Left lung (tissue), 10 donors: ENCODE results near the gene STAT4. TPM values are rescaled to one million over a fixed set of nuclear protein-coding genes. Genes with fewer than 3 reads are reported as not detected.

Source experiments
- ATAC-seq: fragments of 200-7000 bp; cut with Tn5 transposase; one replicate; pipeline ENCODE4 v1.9.1; 2020; ENCODE audit warnings: moderate library complexity
- DNase-seq, 4 donors: peaks; one replicate each; pipeline ENCODE4 v3.0.0-alpha.2; 2013 to 2020
- H3K27ac ChIP-seq, 2 donors: fragments of 200-600 bp; sonication (generic) in 1 of 2; one replicate each; pipeline versions ENCODE4 v1.5.0 to v1.8.0; 2020 to 2021
- H3K27me3 ChIP-seq, 2 donors: fragments of 200-600 bp; sonication (generic) in 1 of 2; one replicate each; pipeline versions ENCODE4 v1.5.0 to v1.8.0; 2020 to 2021
- H3K36me3 ChIP-seq, 2 donors: fragments of 200-600 bp; sonication (generic) in 1 of 2; one replicate each; pipeline versions ENCODE4 v1.5.0 to v1.8.0; 2020 to 2021
- H3K4me1 ChIP-seq, 2 donors: fragments of 200-600 bp; one replicate each; pipeline ENCODE4 v1.8.0; 2021
- H3K4me3 ChIP-seq, 2 donors: fragments of 200-600 bp; sonication (generic) in 1 of 2; one replicate each; pipeline versions ENCODE4 v1.5.0 to v1.8.0; 2020 to 2021; ENCODE audit warnings: mild to moderate bottlenecking in 1 of 2
- H3K9me3 ChIP-seq, 2 donors: fragments of 200-600 bp; sonication (generic) in 1 of 2; one replicate each; pipeline versions ENCODE4 v1.5.0 to v1.8.0; 2020 to 2021
- CTCF ChIP-seq, 2 donors: fragments of 200-600 bp; sonication (generic) in 1 of 2; IDR thresholded peaks; one replicate each; pipeline versions ENCODE4 v1.5.0 to v1.8.0; 2021; ENCODE audit warnings: antibody characterized with exemption in 2 of 2
- intact Hi-C, 2 donors: fragments of 100-400 bp; cut with DNase I; formaldehyde crosslinking; loops; one replicate each; pipeline versions ENCODE4 v1.11.2 to v1.14.2; 2022
- polyA plus RNA-seq, 6 donors: library from polyadenylated mRNA; unstranded; fragments of 120-200 nt; gene quantifications; one replicate each; pipeline ENCODE4 v1.2.1, GENCODE V29; 2013; ENCODE audit not compliant: insufficient read length in 6 of 6
- total RNA-seq, 2 donors: library from RNA; stranded (reverse); fragmentation: NEBNext Ultra II Directional; extraction: Animal tissue kit (Norgen Biotek cat#: 25700); gene quantifications; one replicate each; pipeline ENCODE4 v1.2.1, GENCODE V29; 2021
- donor health status: DM: no; HTN: yes; CAD: no.
- donor health status: DM: no; HTN: no; CAD: no.

Gene STAT4
- total and polyA plus RNA-seq, 8 donors: 4.4 to 11.5 (median 7.4) TPM

- Histone ChIP-seq H3K27ac (no peak overlapping the region), H3K9me3 (no peaks in the 10 kb centered on the region), H3K27me3 (no peaks in the 10 kb centered on the region), H3K4me1 (peaks cover 5 to 46% of the 10 kb centered on the region in 2 donors), H3K36me3 (no peaks in the 10 kb centered on the region), H3K4me3 (no peak overlapping the region)
- no peak for TF ChIP-seq CTCF (IDR thresholded peaks at IDR 0.05)
- DNase-seq (no peak), ATAC-seq (no peak)
- intact Hi-C loops: no loop called here
Observed at GRCh38 chr2:191188550-191189093, 37.8 kb upstream of the STAT4 start.

GRCh38 chr2:191187105-191187829, 36.5 kb upstream of the STAT4 start:
- Histone ChIP-seq H3K9me3 (no peaks in the 10 kb centered on the region), H3K4me3 (no peak overlapping the region), H3K27ac (no peak overlapping the region), H3K4me1 (peaks cover 5 to 33% of the 10 kb centered on the region in 2 donors), H3K27me3 (no peaks in the 10 kb centered on the region), H3K36me3 (no peaks in the 10 kb centered on the region)
- no peak for TF ChIP-seq CTCF (IDR thresholded peaks at IDR 0.05)
- DNase-seq (no peak), ATAC-seq (peak; percentile 11)
- intact Hi-C loops: no loop called here

- intact Hi-C loops: no loop called here
- H3K27me3 ChIP-seq: no peaks in the 10 kb centered on the region
- H3K36me3 ChIP-seq: no peaks in the 10 kb centered on the region
- no peak for ATAC-seq
- peaks cover 4 to 7% of the 10 kb centered on the region in 2 donors for H3K4me1 ChIP-seq
- H3K27ac ChIP-seq: no peak overlapping the region
- no peak for TF ChIP-seq CTCF (IDR thresholded peaks at IDR 0.05)
- H3K9me3 ChIP-seq: no peaks in the 10 kb centered on the region
- H3K4me3 ChIP-seq: no peak overlapping the region
- DNase-seq: no peak
Observed at GRCh38 chr2:191184457-191184856, 33.7 kb upstream of the STAT4 start.

- no peak for DNase-seq
- H3K27ac ChIP-seq: no peak overlapping the region
- intact Hi-C loops: no loop called here
- ATAC-seq: peak; percentile 51
- no peaks in the 10 kb centered on the region for H3K9me3 ChIP-seq
- H3K4me3 ChIP-seq: no peak overlapping the region
- no peaks in the 10 kb centered on the region for H3K36me3 ChIP-seq
- TF ChIP-seq CTCF (IDR thresholded peaks at IDR 0.05): no peak
- no peaks in the 10 kb centered on the region for H3K27me3 ChIP-seq
- no peaks in the 10 kb centered on the region for H3K4me1 ChIP-seq
Observed at GRCh38 chr2:191183516-191183915, 32.7 kb upstream of the STAT4 start.

GRCh38 chr2:191183081-191183480, 32.3 kb upstream of the STAT4 start:
- H3K27ac ChIP-seq: no peak overlapping the region
- DNase-seq: no peak
- H3K36me3 ChIP-seq: no peaks in the 10 kb centered on the region

More at GRCh38 chr2:191183081-191183480, 32.3 kb upstream of the STAT4 start:
- H3K9me3 ChIP-seq: no peaks in the 10 kb centered on the region
- ATAC-seq: no peak
- intact Hi-C loops: no loop called here
- no peaks in the 10 kb centered on the region for H3K27me3 ChIP-seq
- TF ChIP-seq CTCF (IDR thresholded peaks at IDR 0.05): no peak
- no peaks in the 10 kb centered on the region for H3K4me1 ChIP-seq
- H3K4me3 ChIP-seq: no peak overlapping the region
